Fibroblast of villous mesenchyme (primary cell): ENCODE data around the gene COL4A3. TPM values are rescaled to one million over a fixed set of nuclear protein-coding genes. Genes with fewer than 3 reads are reported as not detected.
A peak's percentile ranks its signal among the peaks of the same experiment; 100 is the strongest.

Experiments
- DNase-seq: peaks from one replicate; pipeline ENCODE4 v3.0.0-alpha.2; 2010; ENCODE audit warnings: low read depth
- H3K4me3 ChIP-seq: 2 replicates; pipeline ENCODE4 v1.5.1; 2011; ENCODE audit warnings: low read depth, mild to moderate bottlenecking, low read length
- total RNA-seq: library from RNA; depleted of rRNA; stranded (reverse); fragments of >200 nt; gene quantifications from 2 replicates; pipeline ENCODE4 v1.2.3, GENCODE V29; 2012
- TF ChIP-seq, protein P1 (sequence below): IDR thresholded peaks from 2 replicates; pipeline ENCODE4 v1.5.1; 2012; ENCODE audit warnings: low read depth, mild to moderate bottlenecking, low read length; ENCODE audit not compliant: insufficient read depth

Gene COL4A3
- total RNA-seq: under 0.01 TPM in 2 replicates

DNA sequence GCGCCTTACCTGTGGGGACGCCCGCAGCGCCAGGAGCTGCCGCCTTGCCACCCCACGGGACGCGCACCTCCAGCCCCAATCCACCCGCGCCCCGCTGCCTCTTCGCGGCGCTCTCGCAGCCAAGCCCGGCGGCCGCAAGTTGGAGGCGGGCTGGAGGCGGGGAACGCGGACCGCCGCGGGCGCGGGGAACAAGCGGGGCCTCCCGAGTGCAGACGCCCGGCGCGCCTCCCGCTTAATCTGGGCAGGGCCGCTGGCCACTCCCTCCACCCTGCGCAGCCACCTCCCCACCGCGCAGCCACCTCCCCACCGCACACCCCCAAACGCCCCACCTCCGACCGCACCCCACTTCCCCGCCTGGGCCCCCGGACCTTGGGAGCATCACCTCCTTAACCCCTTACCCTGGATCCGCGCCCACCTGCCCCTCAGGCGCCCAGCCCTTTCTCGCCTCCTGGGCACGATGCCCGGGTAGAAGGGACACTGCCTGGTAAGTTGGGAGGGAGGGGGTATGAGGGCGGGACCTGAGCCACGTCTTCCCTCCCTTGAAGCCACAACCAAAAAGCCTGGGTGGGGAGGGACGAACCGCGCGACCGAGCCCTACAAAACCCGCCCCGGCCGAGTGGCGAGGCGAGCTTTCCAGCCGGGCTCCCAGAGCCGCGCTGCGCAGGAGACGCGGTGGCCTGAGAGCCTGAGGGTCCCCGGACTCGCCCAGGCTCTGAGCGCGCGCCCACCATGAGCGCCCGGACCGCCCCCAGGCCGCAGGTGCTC, at the start of gene COL4A3, which contains the start of gene COL4A4:
Gene COL4A3, plus strand, starts transcription at position 627 of the 765 bp plus-strand sequence. Its CDS starts 103 bp downstream, at position 730.
Gene COL4A4, minus strand, starts transcription at position 208 of the 765 bp plus-strand sequence. CDS start 16,722 bp downstream, outside the sequence.
- H3K4me3 ChIP-seq: peak within 1 kb of the TSS; percentile 41
- TF ChIP-seq, protein P1, sequence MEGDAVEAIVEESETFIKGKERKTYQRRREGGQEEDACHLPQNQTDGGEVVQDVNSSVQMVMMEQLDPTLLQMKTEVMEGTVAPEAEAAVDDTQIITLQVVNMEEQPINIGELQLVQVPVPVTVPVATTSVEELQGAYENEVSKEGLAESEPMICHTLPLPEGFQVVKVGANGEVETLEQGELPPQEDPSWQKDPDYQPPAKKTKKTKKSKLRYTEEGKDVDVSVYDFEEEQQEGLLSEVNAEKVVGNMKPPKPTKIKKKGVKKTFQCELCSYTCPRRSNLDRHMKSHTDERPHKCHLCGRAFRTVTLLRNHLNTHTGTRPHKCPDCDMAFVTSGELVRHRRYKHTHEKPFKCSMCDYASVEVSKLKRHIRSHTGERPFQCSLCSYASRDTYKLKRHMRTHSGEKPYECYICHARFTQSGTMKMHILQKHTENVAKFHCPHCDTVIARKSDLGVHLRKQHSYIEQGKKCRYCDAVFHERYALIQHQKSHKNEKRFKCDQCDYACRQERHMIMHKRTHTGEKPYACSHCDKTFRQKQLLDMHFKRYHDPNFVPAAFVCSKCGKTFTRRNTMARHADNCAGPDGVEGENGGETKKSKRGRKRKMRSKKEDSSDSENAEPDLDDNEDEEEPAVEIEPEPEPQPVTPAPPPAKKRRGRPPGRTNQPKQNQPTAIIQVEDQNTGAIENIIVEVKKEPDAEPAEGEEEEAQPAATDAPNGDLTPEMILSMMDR: no peak
- DNase-seq: no peak

DNA sequence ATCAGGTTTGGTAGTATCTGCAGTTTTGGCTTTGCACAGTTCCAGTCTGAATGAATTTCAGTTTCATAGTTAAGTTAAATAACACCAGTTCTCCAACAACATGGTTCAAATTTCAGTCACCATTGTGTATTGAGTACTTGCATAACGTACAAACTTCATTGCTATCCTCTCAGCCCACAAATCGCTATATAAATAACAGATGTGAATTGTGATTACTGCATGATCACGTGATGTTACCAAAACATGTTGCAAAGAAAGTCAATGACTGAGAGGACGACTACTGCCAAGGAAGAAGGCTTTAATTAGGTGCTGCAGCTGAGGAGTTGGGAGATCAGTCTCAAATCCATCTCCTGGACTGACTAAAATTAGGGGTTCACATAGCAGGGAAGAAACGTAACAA, 48.7 kb upstream of the COL4A3 start:
- TF ChIP-seq, protein P1: no peak
- peak; percentile 52 for DNase-seq
- H3K4me3 ChIP-seq: no peak overlapping the region

- TF ChIP-seq, protein P1: no peak
- no peak for DNase-seq
- no peak overlapping the region for H3K4me3 ChIP-seq
These were observed 47.4 kb upstream of the COL4A3 start for GRCh38 chr2:227117027-227117426.

GRCh38 chr2:227117852-227118251, 46.6 kb upstream of the COL4A3 start:
- TF ChIP-seq, protein P1: no peak
- no peak overlapping the region for H3K4me3 ChIP-seq
- no peak for DNase-seq

- TF ChIP-seq, protein P1: no peak
- no peak for DNase-seq
- no peak overlapping the region for H3K4me3 ChIP-seq
These were observed 46.1 kb upstream of the COL4A3 start for GRCh38 chr2:227118353-227118752.

GRCh38 chr2:227123697-227124096, 40.7 kb upstream of the COL4A3 start:
- TF ChIP-seq, protein P1: no peak
- H3K4me3 ChIP-seq: no peak overlapping the region
- DNase-seq: no peak
